Hematopoietic multipotent progenitor cell treated with erythropoietin and hydrocortisone succinate and interleukin-3 and kit ligand, for 17 days (in vitro differentiated cells): Measurements from ENCODE around the gene TNFAIP2.
"Not testable (repeated sequence)": the region's sequence is repeated elsewhere in the genome, so short reads cannot be mapped to it uniquely, and the experiment has no call there.

Experiments used
- DNase-seq: peaks from one replicate; pipeline ENCODE4 v3.0.0-alpha.2; 2015; ENCODE audit warnings: low spot score

TNFAIP2 gene

DNA sequence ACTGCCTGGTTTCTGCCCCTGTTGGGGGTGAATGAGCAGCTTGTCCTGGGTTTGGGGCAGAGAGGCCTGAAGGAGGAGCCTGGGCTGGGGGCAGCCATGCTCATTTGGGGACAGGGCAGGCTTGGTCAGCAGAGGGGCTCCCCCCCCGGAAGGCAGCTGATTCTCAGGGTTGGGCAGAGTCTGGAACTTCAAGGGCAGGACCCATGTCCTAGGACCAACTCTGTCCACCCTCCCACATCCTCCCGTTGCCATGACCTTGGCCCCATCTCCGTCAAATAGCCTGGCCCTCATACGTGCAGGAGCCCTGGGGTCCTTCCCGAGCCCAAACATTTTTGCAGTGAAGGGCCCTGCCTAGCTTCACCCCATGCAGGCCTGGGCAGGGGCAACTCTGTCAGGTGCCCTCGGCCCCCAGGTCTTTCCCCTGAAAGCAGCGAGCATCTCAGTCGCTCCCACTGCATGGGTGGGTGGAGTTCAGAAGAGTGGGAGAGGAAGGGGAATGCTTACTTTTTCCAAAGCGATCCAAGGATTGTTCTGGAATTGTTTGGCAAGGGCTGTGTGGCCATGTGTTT lies 32.6 kb downstream of the TNFAIP2 start:
- DNase-seq: no peak

DNA sequence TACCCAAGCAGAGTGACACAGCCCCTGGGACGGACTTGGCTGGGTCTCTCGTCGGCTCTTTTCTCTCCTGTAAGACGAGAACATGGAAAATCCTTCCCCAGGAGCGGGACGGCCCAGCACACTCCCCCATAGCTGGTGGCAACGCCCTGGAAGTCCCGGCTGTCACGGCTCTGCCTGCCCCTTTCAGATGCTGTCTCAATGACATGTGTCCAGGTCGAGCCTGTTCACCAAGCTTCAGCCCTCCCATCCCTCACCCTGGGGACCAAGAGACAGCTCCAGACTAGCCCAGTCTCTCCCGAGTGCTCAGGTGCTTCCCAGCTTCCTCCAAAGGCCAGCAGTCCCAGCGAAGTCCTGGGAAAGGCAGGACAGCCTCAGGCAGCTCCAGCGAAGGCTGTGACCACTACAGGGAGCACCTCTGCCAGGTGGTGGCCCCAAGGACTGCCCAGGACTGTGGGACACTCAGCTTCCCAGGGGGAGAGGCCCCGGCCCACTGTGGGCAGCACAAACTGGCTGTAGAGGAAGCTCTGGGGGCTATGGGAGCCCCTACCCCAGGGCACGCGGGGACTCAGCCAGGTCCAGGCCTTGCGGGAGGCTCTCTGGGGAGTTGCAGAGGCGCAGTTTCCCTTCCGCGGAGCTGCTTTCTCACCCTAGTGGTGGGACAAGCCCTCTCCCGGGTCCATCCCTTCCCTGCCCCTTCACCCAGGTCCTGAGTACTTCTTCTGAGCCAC lies 33.6 kb downstream of the TNFAIP2 start:
- no peak for DNase-seq

DNA sequence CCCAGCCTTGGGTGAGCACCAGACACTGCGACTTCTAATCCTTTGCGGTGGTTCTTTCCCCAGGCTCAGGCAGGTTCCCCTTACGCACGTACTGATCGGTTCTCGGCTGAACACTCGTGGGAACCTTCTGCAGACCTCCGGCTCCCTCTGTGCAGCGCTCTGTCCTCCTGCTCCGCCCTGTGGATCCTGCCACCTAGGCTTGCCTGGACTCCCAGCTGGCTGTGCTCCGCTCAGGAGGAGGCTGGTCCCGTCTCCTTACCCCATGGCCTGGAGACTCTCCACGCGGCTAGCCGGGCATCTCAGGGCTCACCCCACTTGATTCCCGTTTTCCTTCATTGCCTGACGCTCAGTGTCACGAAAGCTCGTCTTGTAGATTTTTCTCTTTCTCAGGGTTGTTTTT lies 34.7 kb downstream of the TNFAIP2 start:
- no peak for DNase-seq

DNA sequence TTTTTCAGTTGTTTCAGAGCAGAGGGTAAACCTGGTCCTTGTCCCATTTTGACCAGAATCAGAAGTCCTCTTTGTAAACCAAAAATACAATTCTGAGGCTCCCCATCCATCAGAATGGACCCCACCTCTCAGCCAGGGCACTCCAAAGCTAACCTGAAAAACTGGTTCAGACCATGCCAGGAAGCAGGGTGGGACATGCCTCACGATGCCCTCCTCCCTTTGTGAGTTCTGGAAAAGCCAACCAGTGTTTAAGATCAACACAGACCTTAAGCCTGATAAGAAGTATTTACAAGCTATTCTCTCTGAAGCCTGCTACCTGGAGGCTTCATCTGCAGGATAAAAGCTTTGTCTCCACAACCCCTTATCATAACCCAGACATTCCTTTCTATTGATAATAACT lies 35.4 kb downstream of the TNFAIP2 start:
- DNase-seq: no peak

DNA sequence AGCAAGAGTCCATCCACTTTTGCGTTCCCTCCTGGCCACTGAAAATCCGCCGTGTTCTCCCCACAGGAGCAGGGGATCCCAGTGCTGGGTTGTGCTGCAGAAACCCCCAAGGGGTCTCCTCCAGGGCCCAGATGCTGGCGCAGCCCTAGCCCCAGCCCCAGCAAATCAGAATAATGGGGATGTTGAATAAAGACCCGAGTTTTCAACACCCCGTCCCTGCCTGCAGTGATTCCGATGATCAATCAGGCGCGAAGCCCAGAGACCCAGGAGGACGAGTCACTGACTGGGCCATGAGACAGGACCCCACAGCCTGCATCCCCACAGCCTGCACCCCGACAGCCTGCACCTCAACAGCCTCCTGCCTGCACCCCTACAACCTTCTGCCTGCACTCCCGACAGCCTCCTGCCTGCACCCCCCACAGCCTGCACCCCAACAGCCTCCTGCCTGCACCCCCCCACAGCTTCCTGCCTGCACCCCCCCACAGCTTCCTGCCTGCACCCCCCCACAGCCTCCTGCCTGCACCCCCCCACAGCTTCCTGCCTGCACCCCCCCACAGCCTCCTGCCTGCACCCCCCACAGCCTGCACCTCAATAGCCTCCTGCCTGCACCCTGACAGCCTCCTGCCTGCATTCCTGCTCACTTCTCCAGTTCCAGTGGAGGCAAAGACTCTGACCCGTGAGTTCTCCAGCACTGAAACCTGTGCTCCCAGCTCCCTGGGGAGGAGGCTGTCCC lies 37.2 kb downstream of the TNFAIP2 start:
- DNase-seq: no peak

DNA sequence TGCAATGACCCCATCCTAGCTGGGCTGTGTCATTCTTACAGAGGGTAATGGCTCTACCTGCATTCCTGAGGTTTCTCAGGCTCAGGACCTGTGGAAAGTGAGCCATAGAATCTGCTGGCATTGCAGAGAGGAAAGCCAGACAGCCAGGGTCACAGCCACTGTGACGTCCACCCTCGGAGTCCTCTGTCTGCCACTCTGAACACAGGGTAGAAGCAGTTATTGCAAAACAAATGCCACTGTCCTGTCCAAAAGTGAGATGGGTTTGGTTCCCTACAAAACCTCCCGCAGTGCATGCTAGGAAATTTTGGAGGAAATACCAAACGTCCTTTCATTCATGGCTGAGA lies 37.8 kb downstream of the TNFAIP2 start:
- DNase-seq: no peak

DNA sequence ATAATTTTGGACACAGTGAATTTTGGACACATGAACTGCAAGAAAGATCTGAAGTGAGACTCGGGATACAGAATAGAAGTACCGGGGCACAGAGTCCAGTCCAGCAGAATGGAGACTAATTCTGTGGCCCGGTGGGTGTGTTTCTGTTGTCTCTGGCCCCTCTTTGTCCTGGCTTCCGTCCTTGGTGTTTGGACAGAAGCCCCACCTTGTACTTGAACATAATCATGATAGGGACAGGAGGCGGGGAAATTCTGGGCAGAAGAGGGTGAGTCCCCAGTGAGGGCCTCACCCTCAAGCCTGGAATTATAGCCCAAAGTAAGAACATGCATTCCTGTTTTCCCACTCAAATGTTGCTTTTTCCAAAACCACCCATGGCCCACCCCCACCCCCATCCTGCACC lies 39.9 kb downstream of the TNFAIP2 start:
- no peak for DNase-seq

DNA sequence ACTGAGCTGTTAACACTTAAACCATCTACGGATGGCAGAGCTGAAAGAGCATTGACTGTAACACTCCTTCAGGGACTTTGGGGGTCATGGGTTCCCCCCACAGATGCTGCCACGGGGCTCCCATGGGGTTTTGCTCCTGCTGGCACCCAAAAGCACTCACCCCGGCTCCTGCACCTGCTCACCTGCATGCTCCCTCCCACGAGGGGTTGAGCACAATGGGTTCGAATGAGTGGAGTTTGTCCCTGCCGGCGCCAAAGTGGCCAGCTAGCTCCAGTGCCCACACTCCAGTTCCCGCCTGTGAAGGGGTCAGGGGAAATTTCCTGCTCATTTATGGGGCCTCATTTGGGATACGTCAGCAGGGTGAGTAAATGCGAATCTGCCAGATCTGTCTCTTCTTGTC lies 40.7 kb downstream of the TNFAIP2 start:
- DNase-seq: no peak

DNA sequence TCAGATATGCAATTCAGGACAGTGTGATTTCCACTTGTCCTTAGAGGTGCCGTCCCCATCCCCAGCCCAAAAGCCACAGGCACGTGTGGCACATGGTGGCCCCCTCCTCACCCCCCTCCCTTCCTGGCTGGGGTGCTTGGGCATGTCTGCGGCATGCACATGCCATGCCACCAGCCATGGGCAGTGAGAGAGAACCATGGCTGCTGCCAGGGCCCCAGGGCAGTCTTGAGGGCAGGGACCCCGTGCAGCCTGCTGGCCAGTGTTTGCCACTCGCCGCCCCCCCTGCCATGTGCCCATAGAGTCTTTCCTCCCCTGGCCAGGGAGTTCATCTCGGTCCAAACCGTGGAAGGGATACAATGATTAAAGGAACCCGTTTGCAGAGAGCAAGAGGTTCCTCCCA lies 41.5 kb downstream of the TNFAIP2 start:
- no peak for DNase-seq

DNA sequence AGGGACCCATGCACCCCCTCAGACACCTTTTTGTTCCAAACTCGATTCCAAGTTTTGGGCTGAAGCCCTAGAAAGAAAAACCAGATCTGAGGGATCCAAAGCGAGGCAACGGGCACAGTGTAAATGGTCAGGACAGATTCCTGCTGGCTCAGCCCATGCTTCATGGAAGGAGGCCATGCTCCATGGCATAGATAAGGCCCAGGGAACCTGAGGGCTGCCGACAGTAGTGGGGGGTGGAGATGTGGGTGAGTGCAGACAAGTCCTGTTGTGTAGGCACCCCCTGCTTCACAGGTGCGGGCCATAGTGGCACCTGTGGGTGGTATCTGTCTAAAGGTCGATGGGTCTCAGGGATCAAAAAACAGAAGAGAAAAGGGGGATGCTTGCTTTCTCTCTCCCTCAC lies 42.1 kb downstream of the TNFAIP2 start:
- no peak for DNase-seq

DNA sequence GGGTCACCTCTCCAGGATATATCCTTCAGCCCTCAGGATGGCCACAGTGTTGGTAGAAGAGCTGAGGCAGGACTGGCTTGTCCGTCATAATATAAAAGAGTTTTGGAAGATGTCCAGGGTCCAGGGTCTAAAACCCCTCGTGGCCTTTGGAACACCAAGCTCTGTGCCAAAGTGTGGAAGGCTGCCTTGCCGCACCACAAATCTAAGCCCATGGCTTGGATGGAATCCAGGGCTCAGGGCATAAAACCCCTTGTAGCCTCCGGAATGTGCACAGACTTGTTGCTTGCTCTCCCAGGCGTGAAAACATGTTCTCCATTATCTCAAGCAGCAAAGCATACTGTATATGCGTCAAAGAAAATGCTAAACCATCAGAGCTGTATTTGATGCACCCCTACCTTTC lies 46.7 kb downstream of the TNFAIP2 start:
- no peak for DNase-seq

DNA sequence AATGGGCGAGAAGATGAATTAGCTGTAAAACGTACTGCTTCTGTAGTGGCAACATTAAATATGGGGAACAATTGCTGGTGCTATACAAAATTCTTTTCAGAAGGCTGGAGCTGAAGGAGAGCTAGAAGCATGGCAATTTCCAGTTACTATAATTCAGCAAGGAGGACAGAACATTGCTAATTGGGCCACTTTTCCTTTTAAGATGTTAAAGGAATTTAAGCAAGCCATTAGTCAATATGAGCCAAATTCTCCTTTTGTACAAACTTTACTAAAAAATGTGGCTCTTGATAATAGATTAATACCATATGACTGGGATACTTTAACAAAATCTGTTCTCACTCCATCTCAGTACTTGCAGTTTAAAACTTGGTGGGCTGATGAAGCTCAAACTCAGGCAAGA lies 47.9 kb downstream of the TNFAIP2 start:
- not testable (repeated sequence) for DNase-seq

DNA sequence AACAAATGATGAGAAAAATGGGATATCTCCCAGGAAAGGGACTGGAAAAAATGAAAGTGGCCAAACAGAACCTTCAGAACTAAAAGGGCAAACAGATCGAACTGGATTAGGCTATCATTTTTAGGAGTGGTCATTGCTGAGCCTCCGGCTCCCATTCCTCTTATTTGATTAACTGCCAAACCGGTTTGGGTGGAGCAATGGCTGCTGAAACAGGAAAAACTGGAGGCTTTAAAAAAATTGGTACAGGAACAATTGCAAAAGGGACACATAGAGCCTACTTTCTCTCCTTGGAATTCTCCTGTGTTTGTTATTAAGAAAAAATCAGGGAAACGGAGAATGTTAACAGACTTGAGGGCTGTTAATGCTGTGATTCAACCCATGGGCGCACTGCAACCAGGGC lies 49.7 kb downstream of the TNFAIP2 start:
- DNase-seq: no peak

DNA sequence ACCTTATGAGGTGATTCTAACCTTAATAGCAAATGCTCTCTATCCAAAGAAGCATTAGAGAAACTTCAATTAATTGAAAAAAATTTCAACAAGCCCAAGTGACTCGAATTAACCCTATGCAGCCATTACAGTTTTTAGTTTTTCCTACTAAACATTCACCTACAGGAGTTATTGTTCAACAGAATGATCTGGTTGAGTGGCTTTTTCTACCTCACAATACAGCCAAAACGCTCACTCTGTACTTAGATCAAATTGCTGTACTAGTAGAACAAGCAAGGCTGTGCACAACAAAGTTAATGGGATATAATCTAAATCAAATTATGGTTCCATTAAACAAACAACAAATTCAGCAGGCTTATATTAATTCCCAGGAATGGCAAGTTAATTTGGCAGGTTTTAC lies 50.6 kb downstream of the TNFAIP2 start:
- not testable (repeated sequence) for DNase-seq

DNA sequence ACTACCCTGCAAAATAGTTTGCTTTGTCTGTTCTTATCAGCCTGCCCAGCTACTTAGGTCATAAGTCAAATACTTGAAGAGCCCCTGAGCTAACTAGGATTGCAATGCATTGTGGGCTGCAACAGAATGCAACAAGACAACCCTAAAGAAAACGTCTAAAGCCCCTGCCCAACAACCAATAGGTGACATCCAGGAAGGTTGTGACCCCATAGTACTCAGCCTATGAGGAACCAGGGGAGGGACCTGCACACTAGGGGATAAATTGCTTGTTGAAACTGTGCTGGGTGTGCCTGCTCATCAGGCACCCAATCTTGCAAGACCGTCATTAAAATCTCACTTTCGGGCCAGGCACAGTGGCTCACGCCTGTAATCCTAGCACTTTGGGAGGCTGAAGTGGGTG lies 52.9 kb downstream of the TNFAIP2 start:
- not testable (repeated sequence) for DNase-seq

DNA sequence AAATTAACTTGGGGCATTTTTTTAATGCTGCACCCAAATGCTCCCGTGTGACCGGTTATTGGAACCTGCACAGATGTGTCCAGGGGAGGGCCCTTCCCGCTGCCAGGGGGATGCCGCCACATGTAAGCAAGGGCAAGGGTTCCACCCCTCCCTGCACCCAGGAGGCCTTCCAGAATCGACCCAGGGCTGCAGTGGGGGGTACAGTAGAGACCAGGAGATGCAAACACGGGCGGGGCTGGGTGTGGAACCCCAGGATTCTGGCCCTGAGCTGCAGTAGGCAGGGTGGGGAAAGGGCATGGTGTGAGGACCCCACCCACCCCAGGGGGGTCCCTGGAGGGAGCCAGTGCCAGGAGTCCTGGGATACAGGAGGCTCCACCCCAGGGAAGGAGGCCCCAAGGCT lies 54.1 kb downstream of the TNFAIP2 start:
- no peak for DNase-seq

DNA sequence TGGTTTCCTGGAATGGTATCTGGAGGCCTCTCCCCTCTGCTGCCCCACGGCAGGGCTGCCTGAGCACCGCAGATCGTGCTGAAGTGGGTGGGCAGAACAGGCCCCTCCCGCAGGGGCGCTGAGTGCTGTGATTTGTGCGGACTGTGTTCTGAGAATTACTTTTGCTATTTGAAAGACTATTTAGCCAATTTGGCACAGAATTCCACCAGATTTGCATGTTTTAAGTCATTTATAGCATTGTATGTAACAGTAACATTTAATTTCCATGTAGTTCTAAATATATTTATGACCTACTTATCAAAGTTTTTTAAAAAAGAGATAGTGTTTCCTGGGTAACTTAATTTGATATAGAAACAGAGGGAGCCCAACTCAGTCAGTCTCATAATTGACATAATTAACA lies 55.3 kb downstream of the TNFAIP2 start:
- no peak for DNase-seq

DNA sequence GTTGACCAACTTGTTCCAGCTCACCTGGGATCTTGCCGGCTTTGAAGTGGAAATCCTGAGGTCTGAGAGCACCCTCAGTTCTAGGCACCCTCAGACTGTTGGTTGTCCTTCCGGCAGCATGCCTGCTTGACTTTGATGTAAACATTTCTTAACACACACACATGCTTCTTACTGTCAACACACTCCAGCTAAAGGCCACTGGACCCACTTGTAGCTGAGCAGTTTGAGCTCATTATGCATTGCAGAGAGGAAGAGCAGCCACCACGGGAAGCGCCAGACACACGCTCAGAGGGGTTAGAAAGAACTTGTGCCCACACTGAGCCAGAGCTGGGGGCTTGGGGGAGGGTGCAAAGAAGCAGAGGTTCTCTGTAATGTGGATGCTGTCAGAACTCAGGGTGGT lies 55.8 kb downstream of the TNFAIP2 start:
- no peak for DNase-seq

DNA sequence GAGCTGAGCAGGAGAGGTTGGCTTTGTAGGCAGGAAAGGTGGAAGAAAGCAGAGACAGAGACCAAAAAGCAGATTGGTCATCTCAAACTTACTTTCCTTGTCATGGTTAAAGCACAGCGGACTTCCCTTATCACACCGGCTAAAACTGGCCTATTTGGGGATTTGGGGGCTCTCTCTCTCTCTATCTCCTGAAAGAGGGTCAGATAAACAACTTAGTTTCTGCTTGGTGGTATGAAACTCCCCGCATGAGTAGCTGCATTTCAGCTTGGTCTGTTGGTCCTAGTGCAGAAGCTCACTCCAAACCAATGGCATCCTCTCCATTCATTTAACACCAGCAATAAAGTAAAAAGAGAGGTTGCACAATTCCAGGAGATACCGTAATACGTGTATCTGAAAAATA lies 57.1 kb downstream of the TNFAIP2 start:
- no peak for DNase-seq

DNA sequence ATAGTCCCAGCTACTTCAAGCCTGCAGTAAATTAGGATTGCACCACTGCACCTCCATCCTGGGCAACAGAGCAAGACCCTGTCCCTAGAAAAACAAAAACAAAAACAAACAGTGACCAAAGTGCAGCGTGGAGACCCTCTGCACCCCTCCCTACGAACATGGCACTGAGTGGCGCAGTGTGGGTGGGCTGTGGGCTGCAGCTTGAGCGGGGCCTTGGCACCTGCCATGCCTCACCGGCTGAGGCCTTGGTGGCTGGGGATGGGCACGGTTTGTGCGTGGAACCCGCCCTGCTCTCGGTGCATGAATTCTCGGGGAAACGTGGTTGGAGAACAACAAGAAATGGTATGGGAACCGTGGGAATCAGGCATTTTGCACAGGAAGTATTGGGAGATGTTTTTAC lies 60.8 kb downstream of the TNFAIP2 start:
- no peak for DNase-seq

DNA sequence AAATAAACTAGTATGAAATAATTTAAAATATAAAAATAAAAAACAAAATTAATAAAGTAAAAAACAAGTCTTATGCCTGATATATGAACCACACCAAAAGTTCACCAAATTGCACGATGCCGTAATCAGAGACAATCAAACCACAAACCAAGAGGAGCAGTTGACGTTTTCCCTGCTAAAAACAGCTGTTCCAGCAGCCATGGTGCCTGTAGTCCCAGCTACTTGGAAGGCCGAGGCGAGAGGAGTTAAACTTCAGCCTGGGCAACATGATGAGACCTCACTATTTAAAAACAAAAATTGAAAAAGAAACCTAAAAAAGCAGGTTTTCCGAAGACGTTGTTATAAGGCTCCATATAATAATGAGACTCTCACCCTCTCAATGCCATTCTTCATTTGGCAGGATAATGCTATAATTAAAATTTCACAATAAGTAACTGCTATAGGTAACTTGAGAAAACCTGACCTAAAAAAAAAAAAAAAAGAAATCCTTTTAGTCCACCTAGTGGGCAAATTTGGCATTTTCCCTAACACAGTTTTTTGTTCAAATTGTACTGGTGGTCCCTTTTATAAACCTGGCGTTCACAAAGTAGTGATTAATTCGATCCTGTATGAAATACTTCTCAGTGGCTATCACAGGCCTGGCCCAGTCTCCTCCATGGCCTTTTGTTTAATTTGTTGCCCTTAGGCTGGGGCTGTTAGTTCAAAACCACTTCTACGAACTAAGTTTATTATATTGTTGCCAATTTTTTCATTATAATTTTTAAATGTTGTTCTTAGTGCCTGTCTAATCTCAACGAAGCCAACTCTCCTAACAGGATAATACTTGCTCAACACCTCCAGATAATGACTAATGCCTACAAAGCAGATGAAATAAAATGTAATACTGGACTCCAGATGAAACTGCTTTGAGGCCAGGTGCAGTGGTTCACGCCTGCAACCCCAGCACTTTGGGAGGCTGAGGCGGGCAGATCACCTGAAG lies 62.1 kb downstream of the TNFAIP2 start:
- DNase-seq: peak; percentile 42

DNA sequence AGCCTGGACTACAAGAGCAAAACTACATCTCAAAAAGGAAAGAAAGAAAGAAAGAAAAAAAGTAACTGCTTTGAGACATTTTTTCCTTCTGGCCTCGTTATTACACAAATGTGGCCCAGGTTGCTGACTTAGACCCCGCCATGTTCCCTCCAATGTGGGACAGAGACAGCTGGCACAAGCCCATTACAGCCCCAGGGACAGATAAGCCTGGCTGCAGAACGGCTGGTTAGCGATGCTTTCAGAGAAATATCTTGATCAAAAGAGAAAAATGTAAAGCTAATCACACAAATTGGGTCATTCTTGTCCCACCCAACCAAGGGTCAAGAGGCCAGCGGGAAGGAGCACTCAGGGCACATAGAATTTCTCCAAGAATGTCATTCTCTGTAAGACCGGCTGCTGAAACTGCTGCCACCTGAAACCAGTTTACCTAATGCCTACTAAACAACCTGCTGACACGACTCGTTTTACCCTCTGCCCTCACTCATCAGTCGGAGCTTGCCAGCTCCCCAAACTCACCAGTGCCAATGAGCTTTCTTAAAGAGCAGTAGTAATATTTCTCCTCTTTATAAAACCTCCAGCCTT lies 63.1 kb downstream of the TNFAIP2 start:
- no peak for DNase-seq
